SU-DHL-6 (cell line): ENCODE results near the gene DPM1.

Source experiments
- EZH2phosphoT487 ChIP-seq: fragments of 200-600 bp; sonication (generic), shearing (Covaris generic); conservative IDR thresholded peaks from 2 replicates; pipeline ENCODE4 v1.6.1; 2018; ENCODE audit warnings: mild to moderate bottlenecking, antibody characterized with exemption, low read length, moderate library complexity, mixed read lengths
- TF ChIP-seq, protein P1 (sequence below): fragments of 200-600 bp; sonication (generic); IDR thresholded peaks from one replicate; pipeline ENCODE4 v1.5.1; 2017; ENCODE audit warnings: antibody characterized with exemption, mild to moderate bottlenecking, low read length, moderate library complexity; ENCODE audit not compliant: insufficient read depth, poor library complexity, severe bottlenecking

DNA sequence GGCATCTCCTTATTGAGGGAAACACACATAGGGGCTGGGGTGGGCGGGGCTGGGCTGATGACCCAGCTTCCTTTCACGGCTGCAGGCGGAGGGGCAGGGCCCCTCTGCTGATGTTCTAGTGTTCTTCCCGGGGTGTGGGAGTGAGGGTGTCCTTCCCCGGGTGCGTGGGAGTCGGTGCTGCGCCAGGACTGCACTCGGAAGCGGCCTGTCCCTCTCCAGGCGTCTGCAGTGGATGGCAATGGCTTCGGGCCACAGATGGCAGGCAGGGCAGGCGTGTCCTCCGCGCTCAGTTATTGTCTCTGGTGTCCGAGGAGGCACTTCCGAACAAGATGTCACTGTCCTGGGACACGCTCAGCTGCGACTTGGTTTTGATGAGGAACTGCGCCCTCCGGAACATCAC is 45.4 kb upstream of the DPM1 start:
- TF ChIP-seq, protein P1, sequence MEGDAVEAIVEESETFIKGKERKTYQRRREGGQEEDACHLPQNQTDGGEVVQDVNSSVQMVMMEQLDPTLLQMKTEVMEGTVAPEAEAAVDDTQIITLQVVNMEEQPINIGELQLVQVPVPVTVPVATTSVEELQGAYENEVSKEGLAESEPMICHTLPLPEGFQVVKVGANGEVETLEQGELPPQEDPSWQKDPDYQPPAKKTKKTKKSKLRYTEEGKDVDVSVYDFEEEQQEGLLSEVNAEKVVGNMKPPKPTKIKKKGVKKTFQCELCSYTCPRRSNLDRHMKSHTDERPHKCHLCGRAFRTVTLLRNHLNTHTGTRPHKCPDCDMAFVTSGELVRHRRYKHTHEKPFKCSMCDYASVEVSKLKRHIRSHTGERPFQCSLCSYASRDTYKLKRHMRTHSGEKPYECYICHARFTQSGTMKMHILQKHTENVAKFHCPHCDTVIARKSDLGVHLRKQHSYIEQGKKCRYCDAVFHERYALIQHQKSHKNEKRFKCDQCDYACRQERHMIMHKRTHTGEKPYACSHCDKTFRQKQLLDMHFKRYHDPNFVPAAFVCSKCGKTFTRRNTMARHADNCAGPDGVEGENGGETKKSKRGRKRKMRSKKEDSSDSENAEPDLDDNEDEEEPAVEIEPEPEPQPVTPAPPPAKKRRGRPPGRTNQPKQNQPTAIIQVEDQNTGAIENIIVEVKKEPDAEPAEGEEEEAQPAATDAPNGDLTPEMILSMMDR = no peak
- no peak for TF ChIP-seq EZH2phosphoT487
